H1 (cell line): ENCODE measurements around the gene NAV2. TPM values are rescaled to one million over a fixed set of nuclear protein-coding genes. Genes with fewer than 3 reads are reported as not detected.

Experiments
- CTCF ChIA-PET: fragments of 300-600 bp; sonication (Branson Sonifier 250); formaldehyde crosslinking; loops from one replicate; lab custom pipeline; 2021; ENCODE audit not compliant: partially characterized antibody; lab: Charles Lee
- POLR2A ChIA-PET: fragments of 300-600 bp; sonication (Branson Sonifier 250); formaldehyde crosslinking; loops from one replicate; lab custom pipeline; 2021; ENCODE audit warnings: inconsistent platforms; ENCODE audit not compliant: partially characterized antibody; lab: Charles Lee
- DNase-seq, 2 experiments: peaks; one replicate each; pipeline versions ENCODE4 v3.0.0 to v3.0.0-alpha.2; 2010 to 2022; ENCODE audit warnings: low spot score in 2 of 2, low read depth in 1 of 2, mixed read lengths in 1 of 2
- FAIRE-seq: peaks from 2 replicates; lab custom pipeline; 2011; peaks lifted over from hg19 to GRCh38; lab: Jason Lieb, UNC
- H2AFZ ChIP-seq: 2 replicates; pipeline ENCODE4 v1.8.1; 2012; ENCODE audit warnings: low read length, inconsistent platforms
- H2AK5ac ChIP-seq: 2 replicates; pipeline ENCODE4 v1.6.1; 2013; ENCODE audit warnings: low read depth, low read length
- H2BK120ac ChIP-seq: replicated peaks from 2 replicates; pipeline ENCODE3; 2013; ENCODE audit warnings: low read depth, low read length, inconsistent platforms
- H2BK12ac ChIP-seq: 2 replicates; pipeline ENCODE4 v1.6.1; 2013; ENCODE audit warnings: low read depth, low read length
- H2BK15ac ChIP-seq: 2 replicates; pipeline ENCODE4 v1.6.1; 2013; ENCODE audit warnings: low read length
- H2BK20ac ChIP-seq: 2 replicates; pipeline ENCODE4 v1.6.1; 2013; ENCODE audit warnings: low read length
- H2BK5ac ChIP-seq: 2 replicates; pipeline ENCODE4 v1.6.1; 2013; ENCODE audit warnings: low read depth, low read length
- H3K14ac ChIP-seq: 2 replicates; pipeline ENCODE4 v1.6.1; 2013; ENCODE audit warnings: inconsistent platforms; ENCODE audit not compliant: insufficient read length
- H3K18ac ChIP-seq: 2 replicates; pipeline ENCODE4 v1.6.1; 2013; ENCODE audit warnings: low read length; ENCODE audit errors: extremely low read depth
- H3K23ac ChIP-seq: 2 replicates; pipeline ENCODE4 v1.6.1; 2013; ENCODE audit warnings: inconsistent platforms; ENCODE audit not compliant: insufficient read length
- H3K23me2 ChIP-seq: 2 replicates; pipeline ENCODE4 v1.6.1; 2013; ENCODE audit warnings: low read depth, low read length
- H3K27ac ChIP-seq: 2 replicates; pipeline ENCODE4 v1.6.1; 2011; ENCODE audit warnings: low read depth, low read length, inconsistent platforms
- H3K27me3 ChIP-seq, 4 experiments: replicated peaks in 1 of 4; 1 replicate in 1 of 4; 2 replicates in 3 of 4; pipeline versions ENCODE4 v1.6.1 to v1.8.1; 2011 to 2013; ENCODE audit warnings: low read length in 3 of 4, mild to moderate bottlenecking in 3 of 4, inconsistent platforms in 2 of 4, mixed read lengths in 2 of 4, moderate library complexity in 1 of 4; ENCODE audit not compliant: control insufficient read depth in 3 of 4, insufficient read depth in 3 of 4; ENCODE audit errors: extremely low read depth in 1 of 4
- H3K36me3 ChIP-seq, 4 experiments: 2 replicates each; pipeline versions ENCODE4 v1.6.1 to v1.8.1; 2011 to 2013; ENCODE audit warnings: mild to moderate bottlenecking in 4 of 4, low read length in 3 of 4, moderate library complexity in 2 of 4, control low read depth in 1 of 4, inconsistent platforms in 1 of 4; ENCODE audit not compliant: insufficient read depth in 4 of 4, control insufficient read depth in 2 of 4
- H3K4ac ChIP-seq: replicated peaks from 2 replicates; pipeline ENCODE3; 2013; ENCODE audit warnings: low read length, low read depth, mixed read lengths, inconsistent platforms; ENCODE audit not compliant: insufficient read length
- H3K4me1 ChIP-seq, 4 experiments: replicated peaks in 1 of 4; 1 replicate in 1 of 4; 2 replicates in 3 of 4; pipeline versions ENCODE4 v1.6.1 to v1.8.1; 2011 to 2013; ENCODE audit warnings: low read length in 3 of 4, inconsistent platforms in 2 of 4, mixed read lengths in 1 of 4; ENCODE audit not compliant: insufficient read depth in 4 of 4, control insufficient read depth in 3 of 4
- H3K4me2 ChIP-seq, 2 experiments: 2 replicates each; pipeline versions ENCODE4 v1.6.1 to v1.8.1; 2011 to 2013; ENCODE audit warnings: low read depth in 2 of 2, low read length in 2 of 2, control low read depth in 1 of 2, inconsistent platforms in 1 of 2, mild to moderate bottlenecking in 1 of 2; ENCODE audit not compliant: insufficient read depth in 1 of 2
- H3K4me3 ChIP-seq, 4 experiments: fragments of 200-600, 300-600 bp in 1 of 4; sonication (generic), shearing (Covaris generic), sonication (Bioruptor Twin) in 1 of 4; 2 replicates each; pipeline versions ENCODE4 v1.5.1 to v1.8.1; 2011 to 2016; ENCODE audit warnings: low read length in 4 of 4, low read depth in 3 of 4, control low read depth in 2 of 4, inconsistent platforms in 2 of 4, mild to moderate bottlenecking in 2 of 4, mixed read lengths in 1 of 4, moderate library complexity in 1 of 4; ENCODE audit not compliant: insufficient read depth in 2 of 4; ENCODE audit errors: extremely low read depth in 1 of 4
- H3K56ac ChIP-seq: replicated peaks from 2 replicates; pipeline ENCODE3; 2013; ENCODE audit warnings: low read depth, mild to moderate bottlenecking, mixed read lengths, low read length, inconsistent platforms; ENCODE audit not compliant: insufficient read length
- H3K79me1 ChIP-seq: 2 replicates; pipeline ENCODE4 v1.6.1; 2013; ENCODE audit warnings: low read depth, low read length, control low read depth
- H3K79me2 ChIP-seq, 2 experiments: 2 replicates each; pipeline versions ENCODE4 v1.6.1 to v1.8.1; 2012 to 2013; ENCODE audit warnings: low read length in 2 of 2, mild to moderate bottlenecking in 2 of 2, inconsistent platforms in 1 of 2; ENCODE audit not compliant: insufficient read depth in 2 of 2, control insufficient read depth in 1 of 2
- H3K9ac ChIP-seq, 4 experiments: replicated peaks in 1 of 4; 1 replicate in 1 of 4; 2 replicates in 3 of 4; pipeline versions ENCODE4 v1.6.1 to v1.8.1; 2011 to 2013; ENCODE audit warnings: low read depth in 3 of 4, low read length in 3 of 4, control low read depth in 2 of 4, mild to moderate bottlenecking in 2 of 4, moderate library complexity in 2 of 4, inconsistent platforms in 1 of 4; ENCODE audit errors: extremely low read depth in 1 of 4
- H3K9me3 ChIP-seq, 2 experiments: 2 replicates each; pipeline versions ENCODE4 v1.6.1 to v1.8.1; 2012 to 2013; ENCODE audit warnings: mild to moderate bottlenecking in 2 of 2, moderate library complexity in 2 of 2, control low read depth in 1 of 2, inconsistent platforms in 1 of 2, low read depth in 1 of 2, low read length in 1 of 2, mixed read lengths in 1 of 2; ENCODE audit not compliant: insufficient read depth in 2 of 2
- H4K20me1 ChIP-seq, 2 experiments: replicated peaks in 1 of 2; 2 replicates each; pipeline versions ENCODE3 to v1.8.1; 2011 to 2013; ENCODE audit warnings: inconsistent platforms in 2 of 2, low read length in 2 of 2, mild to moderate bottlenecking in 1 of 2; ENCODE audit not compliant: insufficient read depth in 2 of 2, control insufficient read depth in 1 of 2
- H4K5ac ChIP-seq: 2 replicates; pipeline ENCODE4 v1.6.1; 2013; ENCODE audit warnings: low read length, low read depth, mixed read lengths, inconsistent platforms; ENCODE audit not compliant: insufficient read length
- H4K8ac ChIP-seq: 2 replicates; pipeline ENCODE4 v1.8.0; 2013; ENCODE audit warnings: mild to moderate bottlenecking, moderate library complexity, low read length, inconsistent platforms; ENCODE audit not compliant: insufficient read depth; ENCODE audit errors: extremely low read depth
- H4K91ac ChIP-seq: replicated peaks from 2 replicates; pipeline ENCODE3; 2013; ENCODE audit warnings: low read length, mixed read lengths, inconsistent platforms; ENCODE audit not compliant: insufficient read length
- ATF3 ChIP-seq: IDR thresholded peaks from 2 replicates; pipeline ENCODE4 v1.6.1; 2011; ENCODE audit warnings: low read depth, mild to moderate bottlenecking, low read length; ENCODE audit not compliant: insufficient read depth
- JUN ChIP-seq: IDR thresholded peaks from 2 replicates; pipeline ENCODE4 v1.6.1; 2011; ENCODE audit warnings: low read depth, mild to moderate bottlenecking, improper control_type of control experiment, low read length
- MAFK ChIP-seq: IDR thresholded peaks from 2 replicates; pipeline ENCODE4 v1.6.1; 2012; ENCODE audit warnings: low read depth, mild to moderate bottlenecking, improper control_type of control experiment, low read length
- POLR2AphosphoS5 ChIP-seq: IDR thresholded peaks from 2 replicates; pipeline ENCODE4 v1.6.1; 2011; ENCODE audit warnings: low read depth, low read length
- RBBP5 ChIP-seq: IDR thresholded peaks from 2 replicates; pipeline ENCODE4 v1.7.1; 2012; ENCODE audit warnings: low read depth, mild to moderate bottlenecking, inconsistent platforms, low read length, moderate library complexity, borderline replicate concordance
- SIX5 ChIP-seq: IDR thresholded peaks from 2 replicates; pipeline ENCODE4 v1.6.1; 2011; ENCODE audit warnings: mild to moderate bottlenecking, low read depth, low read length
- WGBS, 2 experiments: shearing (Covaris generic) in 1 of 2; methylation state at CpG; one replicate each; pipeline versions ENCODE4 v1.1.6 to v1.1.7; 2013 to 2015; ENCODE audit warnings: low lambda C conversion rate in 2 of 2, mixed read lengths in 2 of 2, inconsistent platforms in 1 of 2, low coverage in 1 of 2, missing lambda C conversion rate in 1 of 2; ENCODE audit not compliant: insufficient replicate concordance in 2 of 2, insufficient coverage in 1 of 2, insufficient read length in 1 of 2; ENCODE audit errors: extremely low coverage in 1 of 2, missing lambda C conversion rate in 1 of 2; 5-methylcytosine and 5-hydroxymethylcytosine counted together
- polyA plus RNA-seq, 7 experiments: library from polyadenylated mRNA; depleted of rRNA in 3 of 7; stranded (reverse) in 5 of 7; unstranded in 2 of 7; fragments of >200 nt in 5 of 7; fragments of 200-250 nt in 2 of 7; gene quantifications; 1 replicate in 5 of 7; 2 replicates in 1 of 7; 4 replicates in 1 of 7; pipeline versions ENCODE4 v1.2.1 to v1.2.3, GENCODE V29; 2011 to 2013; ENCODE audit warnings: missing spikeins in 2 of 7, mixed read lengths in 2 of 7
- total RNA-seq: library from RNA; stranded (reverse); fragmentation: NEBNext Ultra II Directional; extraction: Animal tissue kit (Norgen Biotek cat#: 25700); gene quantifications from 2 replicates; pipeline ENCODE4 v1.2.1, GENCODE V29; 2021

The NAV2 gene
- total and polyA plus RNA-seq, 2 of the 8 experiments (the other 6 are each of a cell fraction or from before 2014, with no cell fraction given), result 35.6 to 73.6 TPM

- H2BK15ac ChIP-seq, result no peak overlapping the region
- H3K9me3 ChIP-seq, result no peaks in the 10 kb centered on the region
- H2BK120ac ChIP-seq, result no peak overlapping the region
- no peak overlapping the region for H3K9ac ChIP-seq
- no peak overlapping the region for H2AFZ ChIP-seq
- H2BK5ac ChIP-seq, result no peak overlapping the region
- H3K79me2 ChIP-seq, result no peaks in the 10 kb centered on the region
- 81% methylated on average over 10 of the region's 10 CpGs; no CpG with 5 or more reads in 1 of the 2 experiments for WGBS, 2 experiments
- no peak overlapping the region for H2BK12ac ChIP-seq
- CTCF ChIA-PET, result interaction anchor here (0.9 to 1.6 kb wide), 9 partner anchors 11 to 319 kb away, joined by 3 to 7 read pairs (median 4); no protein-coding TSS in a partner anchor
- H3K56ac ChIP-seq, result no peak overlapping the region
- POLR2A ChIA-PET, result interaction anchor here (0.5 kb wide), 1 partner anchor 40 kb away, joined by 3 read pairs; no protein-coding TSS in a partner anchor
- H3K4me3 ChIP-seq, result no peak overlapping the region
- no peaks in the 10 kb centered on the region for H3K79me1 ChIP-seq
- H3K4me2 ChIP-seq, result no peak overlapping the region
- no peak overlapping the region for H3K27ac ChIP-seq
- H3K36me3 ChIP-seq, result peaks cover 30 to 84% (median 72%) of the 10 kb centered on the region in 4 experiments
- no peak overlapping the region for H3K4ac ChIP-seq
- no peak overlapping the region for H3K18ac ChIP-seq
- no peaks in the 10 kb centered on the region for H3K23me2 ChIP-seq
- H4K5ac ChIP-seq, result no peak overlapping the region
- no peak overlapping the region for H2AK5ac ChIP-seq
- no peaks in the 10 kb centered on the region for H3K4me1 ChIP-seq
- no peaks in the 10 kb centered on the region for H3K27me3 ChIP-seq
- H4K91ac ChIP-seq, result no peak overlapping the region
- no peak overlapping the region for H4K8ac ChIP-seq
- H2BK20ac ChIP-seq, result no peak overlapping the region
- FAIRE-seq (no peak), DNase-seq (no peak)
- H3K14ac ChIP-seq, result no peak overlapping the region
- no peaks in the 10 kb centered on the region for H4K20me1 ChIP-seq
- no peak overlapping the region for H3K23ac ChIP-seq
- TF ChIP-seq SIX5 (no peak), POLR2AphosphoS5 (no peak), JUN (no peak), ATF3 (no peak), RBBP5 (no peak), MAFK (no peak)
- TF ChIP-seq, all 59 proteins: peak for 0
These were observed 378.2 kb downstream of the NAV2 start for GRCh38 chr11:20090654-20091374.
